Measurements from ENCODE around the gene TGM3. TPM values are rescaled to one million over a fixed set of nuclear protein-coding genes. Genes with fewer than 3 reads are reported as not detected.

The TGM3 gene
- total RNA-seq, 2 experiments from 2014 or later, result not detected

- no peaks in the 10 kb centered on the region for H3K4me1 Mint-ChIP-seq
- no peak for ATAC-seq
- ChIA-PET POLR2A (no interaction called here), CTCF (interaction anchor here (0.7 to 1.3 kb wide), 2 partner anchors 14 to 560 kb away, joined by 3 read pairs; no protein-coding TSS in a partner anchor)
- DNase-seq, result no peak
- H3K36me3 Mint-ChIP-seq (ENCODE audit: low read depth), result no peaks in the 10 kb centered on the region
- no peak overlapping the region for H3K4me3 Mint-ChIP-seq
- no peak overlapping the region for H3K27ac Mint-ChIP-seq
- intact Hi-C loops (cut with DNase I, micrococcal nuclease), result no loop called here
- peaks cover 10% of the 10 kb centered on the region for H3K9me3 Mint-ChIP-seq (ENCODE audit: low read depth)
- H3K27me3 Mint-ChIP-seq, result peaks cover 29% of the 10 kb centered on the region
Observed at GRCh38 chr20:2365091-2365490, 69.3 kb downstream of the TGM3 start.

GRCh38 chr20:2365666-2366065 lies 69.9 kb downstream of the TGM3 start:
- peaks cover 8% of the 10 kb centered on the region for H3K9me3 Mint-ChIP-seq (ENCODE audit: low read depth)
- intact Hi-C loops (cut with DNase I, micrococcal nuclease), result no loop called here
- ChIA-PET POLR2A (no interaction called here), CTCF (interaction anchor here (1.3 kb wide), 1 partner anchor 15 kb away, joined by 3 read pairs; no protein-coding TSS in a partner anchor)
- ATAC-seq (no peak), DNase-seq (no peak)
- no peak overlapping the region for H3K4me3 Mint-ChIP-seq
- H3K36me3 Mint-ChIP-seq (ENCODE audit: low read depth), result no peaks in the 10 kb centered on the region
- H3K4me1 Mint-ChIP-seq, result no peaks in the 10 kb centered on the region
- H3K27ac Mint-ChIP-seq, result no peak overlapping the region
- peaks cover 29% of the 10 kb centered on the region for H3K27me3 Mint-ChIP-seq

- Mint-ChIP-seq H3K4me3 (no peak overlapping the region), H3K27me3 (peaks cover 42% of the 10 kb centered on the region), H3K36me3 (ENCODE audit: low read depth) (no peaks in the 10 kb centered on the region), H3K4me1 (no peaks in the 10 kb centered on the region), H3K27ac (no peak overlapping the region), H3K9me3 (ENCODE audit: low read depth) (no peaks in the 10 kb centered on the region)
- no peak for DNase-seq
- no peak for ATAC-seq
- POLR2A ChIA-PET, result no interaction called here
- CTCF ChIA-PET, result interaction anchor here (1.1 to 2.1 kb wide), 2 partner anchors 11 to 18 kb away, joined by 4 to 13 read pairs; no protein-coding TSS in a partner anchor
- intact Hi-C loops (cut with DNase I, micrococcal nuclease), result no loop called here
Observed at GRCh38 chr20:2368621-2369020, 72.8 kb downstream of the TGM3 start.

- POLR2A ChIA-PET, result no interaction called here
- no peak overlapping the region for H3K27ac Mint-ChIP-seq
Observed at GRCh38 chr20:2373098-2373497, 77.3 kb downstream of the TGM3 start.

GRCh38 chr20:2374346-2375125 lies 78.7 kb downstream of the TGM3 start:
- ATAC-seq (no peak), DNase-seq (no peak)
- Mint-ChIP-seq H3K27ac (no peak overlapping the region), H3K36me3 (ENCODE audit: low read depth) (no peaks in the 10 kb centered on the region), H3K4me1 (peaks cover 11% of the 10 kb centered on the region), H3K4me3 (no peak overlapping the region), H3K27me3 (peaks cover 43% of the 10 kb centered on the region), H3K9me3 (ENCODE audit: low read depth) (no peaks in the 10 kb centered on the region)
- ChIA-PET POLR2A (no interaction called here), CTCF (no interaction called here)
- intact Hi-C loops (cut with DNase I, micrococcal nuclease), result no loop called here

More at GRCh38 chr20:2373098-2373497, 77.3 kb downstream of the TGM3 start:
- CTCF ChIA-PET, result no interaction called here
- no peak overlapping the region for H3K4me3 Mint-ChIP-seq
- H3K36me3 Mint-ChIP-seq (ENCODE audit: low read depth), result no peaks in the 10 kb centered on the region
- no peaks in the 10 kb centered on the region for H3K4me1 Mint-ChIP-seq
- intact Hi-C loops (cut with DNase I, micrococcal nuclease), result no loop called here
- H3K9me3 Mint-ChIP-seq (ENCODE audit: low read depth), result no peaks in the 10 kb centered on the region
- H3K27me3 Mint-ChIP-seq, result peaks cover 45% of the 10 kb centered on the region
- no peak for ATAC-seq
- DNase-seq, result no peak

- Mint-ChIP-seq H3K9me3 (ENCODE audit: low read depth) (no peaks in the 10 kb centered on the region), H3K4me3 (no peak overlapping the region), H3K27ac (no peak overlapping the region), H3K36me3 (ENCODE audit: low read depth) (no peaks in the 10 kb centered on the region), H3K4me1 (peaks cover 19% of the 10 kb centered on the region), H3K27me3 (peaks cover 27% of the 10 kb centered on the region)
- ATAC-seq (no peak), DNase-seq (no peak)
- intact Hi-C loops (cut with DNase I, micrococcal nuclease), result no loop called here
- CTCF ChIA-PET, result interaction anchor here (0.9 to 1.4 kb wide), 5 partner anchors 9 to 73 kb away, joined by 3 to 4 read pairs (median 3); no protein-coding TSS in a partner anchor
- POLR2A ChIA-PET, result no interaction called here
Observed at GRCh38 chr20:2378893-2379292, 83.1 kb downstream of the TGM3 start.

GRCh38 chr20:2379511-2380229 lies 83.9 kb downstream of the TGM3 start:
- CTCF ChIA-PET, result interaction anchor here (0.6 to 1.5 kb wide), 7 partner anchors 12 to 142 kb away, joined by 3 to 4 read pairs (median 3); no protein-coding TSS in a partner anchor
- peaks cover 27% of the 10 kb centered on the region for H3K27me3 Mint-ChIP-seq

GRCh38 chr20:2380601-2381000 lies 84.8 kb downstream of the TGM3 start, which contains the start of gene TGM6:
TGM6 (plus strand) TSS chr20:2380901; CDS start chr20:2380969, 68 bp downstream.
- ChIA-PET POLR2A (no interaction called here), CTCF (interaction anchor here (1.5 kb wide), 1 partner anchor 142 kb away, joined by 3 read pairs; no protein-coding TSS in a partner anchor)
- no peak for ATAC-seq
- no peaks in the 10 kb centered on the region for H3K9me3 Mint-ChIP-seq (ENCODE audit: low read depth)
- H3K27me3 Mint-ChIP-seq, result peaks cover 27% of the 10 kb centered on the region
- no peak within 1 kb of the TSS for H3K27ac Mint-ChIP-seq
- peaks cover 19% of the 10 kb centered on the region for H3K4me1 Mint-ChIP-seq
- H3K4me3 Mint-ChIP-seq, result no peak within 1 kb of the TSS
- intact Hi-C loops (cut with DNase I, micrococcal nuclease), result no loop called here
- no peak for DNase-seq
- no peaks in the 10 kb centered on the region for H3K36me3 Mint-ChIP-seq (ENCODE audit: low read depth)

More at GRCh38 chr20:2379511-2380229, 83.9 kb downstream of the TGM3 start:
- Mint-ChIP-seq H3K36me3 (ENCODE audit: low read depth) (no peaks in the 10 kb centered on the region), H3K27ac (no peak overlapping the region), H3K9me3 (ENCODE audit: low read depth) (no peaks in the 10 kb centered on the region), H3K4me3 (no peak overlapping the region), H3K4me1 (peaks cover 19% of the 10 kb centered on the region)
- DNase-seq, result peak; percentile 41
- ATAC-seq, result peak; percentile 94
- intact Hi-C loops (cut with DNase I, micrococcal nuclease), result no loop called here
- POLR2A ChIA-PET, result no interaction called here

GRCh38 chr20:2381303-2381702 lies 85.5 kb downstream of the TGM3 start:
- H3K27me3 Mint-ChIP-seq, result peaks cover 24% of the 10 kb centered on the region
- CTCF ChIA-PET, result no interaction called here
- no peak for DNase-seq

GRCh38 chr20:2382833-2383232 lies 87.0 kb downstream of the TGM3 start:
- DNase-seq (no peak), ATAC-seq (no peak)
- H3K4me1 Mint-ChIP-seq, result peaks cover 23% of the 10 kb centered on the region
- H3K9me3 Mint-ChIP-seq (ENCODE audit: low read depth), result peaks cover 2% of the 10 kb centered on the region
- CTCF ChIA-PET, result interaction anchor here (0.5 to 0.8 kb wide), 3 partner anchors 22 to 145 kb away, joined by 3 to 5 read pairs (median 3); no protein-coding TSS in a partner anchor
- intact Hi-C loops (cut with DNase I, micrococcal nuclease), result no loop called here
- POLR2A ChIA-PET, result no interaction called here
- no peaks in the 10 kb centered on the region for H3K36me3 Mint-ChIP-seq (ENCODE audit: low read depth)
- no peak overlapping the region for H3K4me3 Mint-ChIP-seq
- H3K27me3 Mint-ChIP-seq, result peaks cover 18% of the 10 kb centered on the region
- no peak overlapping the region for H3K27ac Mint-ChIP-seq

More at GRCh38 chr20:2381303-2381702, 85.5 kb downstream of the TGM3 start:
- intact Hi-C loops (cut with DNase I, micrococcal nuclease), result no loop called here
- Mint-ChIP-seq H3K27ac (no peak overlapping the region), H3K9me3 (ENCODE audit: low read depth) (no peaks in the 10 kb centered on the region), H3K4me1 (peaks cover 19% of the 10 kb centered on the region), H3K4me3 (no peak overlapping the region), H3K36me3 (ENCODE audit: low read depth) (no peaks in the 10 kb centered on the region)
- POLR2A ChIA-PET, result no interaction called here
- no peak for ATAC-seq

GRCh38 chr20:2385026-2385425 lies 89.2 kb downstream of the TGM3 start:
- Mint-ChIP-seq H3K4me3 (no peak overlapping the region), H3K4me1 (peaks cover 6% of the 10 kb centered on the region), H3K27me3 (peaks cover 12% of the 10 kb centered on the region), H3K27ac (no peak overlapping the region), H3K9me3 (ENCODE audit: low read depth) (peaks cover 8% of the 10 kb centered on the region), H3K36me3 (ENCODE audit: low read depth) (no peaks in the 10 kb centered on the region)
- no peak for ATAC-seq
- ChIA-PET POLR2A (no interaction called here), CTCF (interaction anchor here (1.1 kb wide), 1 partner anchor 71 kb away, joined by 3 read pairs; no protein-coding TSS in a partner anchor)
- DNase-seq, result no peak
- intact Hi-C loops (cut with DNase I, micrococcal nuclease), result loop anchor here in 1 of 2 experiments (5.0 kb wide), 1 partner anchor 67 kb away; no protein-coding TSS in a partner anchor

All from activated CD4-positive, alpha-beta T cell treated with anti-CD3 and anti-CD28 coated beads for 36 hours (primary cell).